Natural killer cell (primary cell): ENCODE results near the gene CMYA5. TPM values are rescaled to one million over a fixed set of nuclear protein-coding genes. Genes with fewer than 3 reads are reported as not detected.
A peak's percentile ranks its signal among the peaks of the same experiment; 100 is the strongest.

Experiments used
- ATAC-seq, 3 donors: fragments of 150-1000 bp in 2 of 3; fragments of 200-7000 bp in 1 of 3; cut with Tn5 transposase; 1 replicate in 1 of 3; 2 replicates in 2 of 3; pipeline ENCODE4 v1.10.0; 2021; ENCODE audit warnings: mild to moderate bottlenecking in 2 of 3, moderate library complexity in 2 of 3
- DNase-seq, 2 donors: peaks; one replicate each; pipeline versions ENCODE4 v3.0.0 to v3.0.0-alpha.2; 2013 to 2021; ENCODE audit warnings: mixed read lengths in 1 of 2
- H3K27ac ChIP-seq: one replicate; pipeline ENCODE4 v1.5.1; 2013; ENCODE audit warnings: mild to moderate bottlenecking, low read length
- H3K27me3 ChIP-seq: one replicate; pipeline ENCODE4 v1.6.1; 2013; ENCODE audit warnings: low read length; ENCODE audit not compliant: control insufficient read depth, insufficient read depth
- H3K36me3 ChIP-seq: one replicate; pipeline ENCODE4 v1.6.1; 2013; ENCODE audit warnings: low read length; ENCODE audit not compliant: control insufficient read depth, insufficient read depth
- H3K4me1 ChIP-seq: one replicate; pipeline ENCODE4 v1.6.1; 2013; ENCODE audit warnings: low read length; ENCODE audit not compliant: control insufficient read depth, insufficient read depth
- H3K4me3 ChIP-seq: one replicate; pipeline ENCODE4 v1.5.1; 2013; ENCODE audit warnings: low read length
- H3K9me3 ChIP-seq: one replicate; pipeline ENCODE4 v1.6.1; 2013; ENCODE audit warnings: low read length; ENCODE audit not compliant: control insufficient read depth, insufficient read depth
- H3K27ac Mint-ChIP-seq, 2 donors: one replicate each; pipeline ENCODE4 v1.8.0; 2022; ENCODE audit warnings: mild to moderate bottlenecking in 2 of 2, mixed read lengths in 2 of 2, moderate library complexity in 1 of 2
- H3K27me3 Mint-ChIP-seq, 2 donors: one replicate each; pipeline ENCODE4 v1.8.0; 2022; ENCODE audit warnings: low read depth in 2 of 2, mixed read lengths in 2 of 2
- H3K36me3 Mint-ChIP-seq: one replicate; pipeline ENCODE4 v1.8.0; 2022; ENCODE audit warnings: mixed read lengths
- H3K4me1 Mint-ChIP-seq, 2 donors: one replicate each; pipeline ENCODE4 v1.8.0; 2022; ENCODE audit warnings: mixed read lengths in 2 of 2
- H3K4me3 Mint-ChIP-seq: one replicate; pipeline ENCODE4 v1.8.0; 2022; ENCODE audit warnings: mild to moderate bottlenecking, moderate library complexity, mixed read lengths
- H3K9me3 Mint-ChIP-seq, 2 donors: one replicate each; pipeline ENCODE4 v1.8.0; 2022; ENCODE audit warnings: mixed read lengths in 2 of 2
- CTCF ChIP-seq: fragments of 200-600 bp; IDR thresholded peaks from one replicate; pipeline ENCODE4 v1.8.0; 2022; ENCODE audit warnings: antibody characterized with exemption
- WGBS: methylation state at CpG from one replicate; pipeline ENCODE4 v1.1.7; 2013; ENCODE audit warnings: missing lambda C conversion rate; ENCODE audit not compliant: insufficient coverage; 5-methylcytosine and 5-hydroxymethylcytosine counted together
- intact Hi-C: fragments of 100-400 bp; cut with micrococcal nuclease; formaldehyde crosslinking; loops from one replicate; pipeline ENCODE4 v1.14.2; 2022
- total RNA-seq, 4 donors: library from RNA; stranded (reverse); fragments of 120-200 nt in 1 of 4; gene quantifications; one replicate each; pipeline versions ENCODE4 v1.2.3 to v1.2.4, GENCODE V29; 2013 to 2022

The CMYA5 gene
- total RNA-seq, 3 donors from 2014 or later (not counting 1 experiment from before 2014, with no cell fraction given) = 0.53 to 0.93 (median 0.71) TPM

- Mint-ChIP-seq H3K9me3 (peaks cover 7 to 11% of the 10 kb centered on the region in 2 donors), H3K4me3 (no peak overlapping the region), H3K4me1 (no peaks in the 10 kb centered on the region), H3K27ac (no peak overlapping the region), H3K27me3 (peaks cover 0 to 7% of the 10 kb centered on the region in 2 donors), H3K36me3 (peaks cover 22% of the 10 kb centered on the region)
- Histone ChIP-seq H3K9me3 (peaks cover 4% of the 10 kb centered on the region), H3K27me3 (peaks cover 2% of the 10 kb centered on the region), H3K27ac (no peak overlapping the region), H3K4me1 (no peaks in the 10 kb centered on the region), H3K36me3 (no peaks in the 10 kb centered on the region), H3K4me3 (no peak overlapping the region)
- no peak for ATAC-seq
- intact Hi-C loops = no loop called here
- no peak for DNase-seq
- TF ChIP-seq CTCF = no peak
Measured at GRCh38 chr5:79720096-79720495, 30.5 kb downstream of the CMYA5 start.

GRCh38 chr5:79727451-79728355 lies 38.1 kb downstream of the CMYA5 start:
- 93% methylated on average over 12 of the region's 14 CpGs for WGBS
- DNase-seq (no peak), ATAC-seq (no peak)
- no peak overlapping the region for H3K4me3 Mint-ChIP-seq
- H3K36me3 Mint-ChIP-seq = no peaks in the 10 kb centered on the region
- Histone ChIP-seq H3K9me3 (no peaks in the 10 kb centered on the region), H3K4me1 (no peaks in the 10 kb centered on the region), H3K27me3 (peaks cover 3% of the 10 kb centered on the region), H3K36me3 (no peaks in the 10 kb centered on the region), H3K27ac (no peak overlapping the region), H3K4me3 (no peak overlapping the region)
- H3K4me1 Mint-ChIP-seq = peaks cover 7 to 13% of the 10 kb centered on the region in 2 donors
- no peaks in the 10 kb centered on the region for H3K9me3 Mint-ChIP-seq
- intact Hi-C loops = no loop called here
- H3K27me3 Mint-ChIP-seq = peaks cover 37 to 48% of the 10 kb centered on the region in 2 donors
- TF ChIP-seq CTCF = no peak
- H3K27ac Mint-ChIP-seq = no peak overlapping the region

- Mint-ChIP-seq H3K4me1 (peaks cover 7 to 13% of the 10 kb centered on the region in 2 donors), H3K9me3 (no peaks in the 10 kb centered on the region), H3K4me3 (no peak overlapping the region), H3K36me3 (no peaks in the 10 kb centered on the region), H3K27me3 (peaks cover 37 to 51% of the 10 kb centered on the region in 2 donors), H3K27ac (no peak overlapping the region)
- Histone ChIP-seq H3K4me3 (no peak overlapping the region), H3K36me3 (no peaks in the 10 kb centered on the region), H3K4me1 (no peaks in the 10 kb centered on the region), H3K9me3 (no peaks in the 10 kb centered on the region), H3K27me3 (peaks cover 3% of the 10 kb centered on the region), H3K27ac (no peak overlapping the region)
- 60% methylated on average over 4 of the region's 4 CpGs for WGBS
- DNase-seq (no peak), ATAC-seq (peak in 1 of 3 donors; percentile 62)
- intact Hi-C loops = no loop called here
- TF ChIP-seq CTCF = no peak
Measured at GRCh38 chr5:79728396-79728795, 38.8 kb downstream of the CMYA5 start.
